Ectodermal cell (in vitro differentiated cells): Measurements from ENCODE around the gene PTGS1.
"Not testable (repeated sequence)": the region's sequence is repeated elsewhere in the genome, so short reads cannot be mapped to it uniquely, and the experiment has no call there.

Experiments
- H3K27ac ChIP-seq: 2 replicates; pipeline ENCODE4 v1.7.0; 2013; ENCODE audit warnings: mild to moderate bottlenecking, low read depth, low read length; ENCODE audit not compliant: insufficient read depth, poor library complexity, severe bottlenecking
- H3K27me3 ChIP-seq: 2 replicates; pipeline ENCODE4 v1.7.0; 2013; ENCODE audit warnings: mild to moderate bottlenecking, low read length; ENCODE audit not compliant: insufficient read depth, control insufficient read depth, poor library complexity, severe bottlenecking
- H3K36me3 ChIP-seq: one replicate; pipeline ENCODE4 v1.7.0; 2013; ENCODE audit warnings: low read length; ENCODE audit not compliant: control insufficient read depth, insufficient read depth
- H3K4me1 ChIP-seq: one replicate; pipeline ENCODE4 v1.7.0; 2013; ENCODE audit warnings: low read length; ENCODE audit not compliant: control insufficient read depth, insufficient read depth
- H3K4me3 ChIP-seq: 2 replicates; pipeline ENCODE4 v1.7.0; 2013; ENCODE audit warnings: low read depth, low read length, control low read depth; ENCODE audit not compliant: insufficient read depth
- H3K9me3 ChIP-seq: 2 replicates; pipeline ENCODE4 v1.7.0; 2013; ENCODE audit warnings: mild to moderate bottlenecking, low read length, moderate library complexity; ENCODE audit not compliant: control insufficient read depth
- WGBS, 2 experiments: methylation state at CpG; one replicate each; pipeline ENCODE4 v1.1.7; 2013; ENCODE audit warnings: missing lambda C conversion rate in 2 of 2; 5-methylcytosine and 5-hydroxymethylcytosine counted together

PTGS1 gene

DNA sequence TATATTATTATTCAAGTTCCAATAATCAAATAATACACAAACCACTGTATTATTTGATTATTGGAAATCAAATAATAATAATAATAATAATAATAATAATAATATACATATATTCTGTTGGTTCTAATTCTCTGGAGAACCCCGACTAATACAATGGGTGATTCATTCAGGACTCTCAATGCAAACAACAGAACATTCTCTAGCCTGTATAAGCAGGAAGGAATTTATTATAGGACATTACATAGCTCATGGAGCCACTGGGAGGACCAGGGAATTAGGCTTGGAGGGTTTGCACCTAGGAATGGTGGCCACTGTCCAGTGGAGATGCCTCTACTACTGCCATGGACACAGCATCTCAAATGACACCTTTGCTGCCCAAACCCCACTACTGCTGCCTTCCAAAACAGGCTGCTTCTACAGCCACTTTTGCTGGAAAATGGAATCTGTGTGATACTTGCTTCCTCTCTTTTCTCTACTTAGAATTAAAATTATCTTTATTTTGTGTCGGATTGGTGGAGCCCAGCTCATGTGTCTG is 25.9 kb downstream of the PTGS1 start:
- Histone ChIP-seq H3K9me3 (no peaks in the 10 kb centered on the region), H3K4me1 (no peaks in the 10 kb centered on the region), H3K27ac (no peak overlapping the region), H3K36me3 (no peaks in the 10 kb centered on the region), H3K4me3 (no peak overlapping the region), H3K27me3 (no peaks in the 10 kb centered on the region)
- 80 to 90% methylated on average over 1 of the region's 2 CpGs for WGBS, 2 experiments

- H3K36me3 ChIP-seq = no peaks in the 10 kb centered on the region
- H3K4me1 ChIP-seq = no peaks in the 10 kb centered on the region
- H3K9me3 ChIP-seq = no peaks in the 10 kb centered on the region
- no peak overlapping the region for H3K4me3 ChIP-seq
- 95 to 98% methylated on average over 2 of the region's 2 CpGs for WGBS, 2 experiments
- no peaks in the 10 kb centered on the region for H3K27me3 ChIP-seq
- no peak overlapping the region for H3K27ac ChIP-seq
Observed at GRCh38 chr9:122397749-122398148, 26.9 kb downstream of the PTGS1 start.

DNA sequence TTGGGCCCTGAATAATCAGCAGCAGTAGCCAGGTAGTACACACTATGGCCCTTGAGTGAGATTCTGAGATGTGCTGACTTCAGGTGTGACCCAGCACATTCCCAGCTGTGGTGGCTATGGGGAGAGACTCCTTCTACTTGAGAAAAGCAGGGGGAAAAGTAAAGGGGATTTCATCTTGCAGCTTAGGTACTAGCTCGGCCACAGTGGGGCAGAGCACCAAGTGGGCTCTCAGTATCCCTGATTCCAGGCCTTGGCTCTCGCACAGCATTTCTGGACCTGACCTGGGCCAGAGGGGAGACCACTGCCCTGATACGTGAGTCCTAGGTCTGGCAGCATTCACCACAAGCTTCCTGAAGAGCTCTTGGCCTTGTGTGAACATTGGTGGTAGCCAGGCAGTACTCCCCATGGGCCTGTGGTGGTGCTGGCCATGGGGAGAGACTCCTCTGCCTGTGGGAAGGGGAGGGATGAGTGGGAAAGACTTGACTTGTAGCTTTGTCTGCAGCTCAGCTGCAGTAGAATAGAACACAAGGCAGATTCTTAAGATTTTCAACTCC is 27.6 kb downstream of the PTGS1 start:
- H3K4me1 ChIP-seq = no peaks in the 10 kb centered on the region
- 88 to 89% methylated on average over 3 of the region's 3 CpGs for WGBS, 2 experiments
- no peaks in the 10 kb centered on the region for H3K9me3 ChIP-seq
- no peaks in the 10 kb centered on the region for H3K27me3 ChIP-seq
- no peaks in the 10 kb centered on the region for H3K36me3 ChIP-seq
- no peak overlapping the region for H3K4me3 ChIP-seq
- no peak overlapping the region for H3K27ac ChIP-seq

DNA sequence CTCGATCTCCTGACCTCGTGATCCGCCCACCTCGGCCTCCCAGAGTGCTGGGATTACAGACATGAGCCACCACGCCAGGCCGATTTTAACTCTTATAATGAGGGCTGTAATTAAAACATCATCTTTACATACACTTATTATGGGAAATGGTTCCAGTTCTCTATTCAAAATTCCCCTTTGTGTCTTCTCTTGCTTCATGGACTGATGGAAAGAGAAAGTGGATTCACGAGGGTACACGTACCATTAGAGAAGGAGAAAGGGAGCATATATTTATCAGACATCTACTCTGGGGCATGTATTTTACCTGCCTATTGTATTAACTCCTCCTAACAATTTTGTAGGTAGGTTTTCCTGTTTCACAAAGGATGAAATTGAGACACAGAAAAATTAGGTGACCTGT is 31.1 kb downstream of the PTGS1 start:
- H3K27me3 ChIP-seq = peaks cover 14% of the 10 kb centered on the region
- 89 to 92% methylated on average over 6 to 8 of the region's 8 CpGs for WGBS, 2 experiments
- H3K36me3 ChIP-seq = no peaks in the 10 kb centered on the region
- H3K4me3 ChIP-seq = no peak overlapping the region
- H3K4me1 ChIP-seq = no peaks in the 10 kb centered on the region
- H3K9me3 ChIP-seq = no peaks in the 10 kb centered on the region
- no peak overlapping the region for H3K27ac ChIP-seq

DNA sequence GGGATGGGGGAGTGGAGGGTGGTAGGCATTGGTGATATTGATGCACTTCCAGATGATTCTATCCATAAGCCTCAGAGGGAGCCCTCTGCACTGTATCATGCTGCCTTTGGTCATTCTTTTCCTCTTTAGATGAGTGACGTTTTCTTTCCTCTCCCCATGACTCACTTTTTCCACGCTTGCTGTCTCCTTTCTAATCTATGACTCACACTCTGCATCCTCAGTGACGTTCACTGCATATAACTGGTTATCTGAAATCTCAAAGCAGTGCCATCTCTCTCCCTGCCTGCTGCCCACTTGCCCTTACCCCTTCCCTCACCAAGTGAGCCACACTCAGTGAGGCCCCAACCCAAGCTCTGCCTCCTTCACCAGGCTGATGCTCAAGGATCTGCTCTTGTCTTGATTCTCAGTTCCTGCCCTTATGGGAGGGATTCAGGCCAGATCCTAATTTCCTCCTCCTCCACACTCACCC is 31.6 kb downstream of the PTGS1 start:
- no peak overlapping the region for H3K4me3 ChIP-seq
- H3K27me3 ChIP-seq = peaks cover 18% of the 10 kb centered on the region
- 55 to 63% methylated on average over 3 of the region's 3 CpGs for WGBS, 2 experiments
- H3K9me3 ChIP-seq = no peaks in the 10 kb centered on the region
- no peak overlapping the region for H3K27ac ChIP-seq
- H3K4me1 ChIP-seq = no peaks in the 10 kb centered on the region
- no peaks in the 10 kb centered on the region for H3K36me3 ChIP-seq

GRCh38 chr9:122402874-122403273 is 32.0 kb downstream of the PTGS1 start:
- 96 to 100% methylated on average over 2 of the region's 3 CpGs for WGBS, 2 experiments
- Histone ChIP-seq H3K27ac (no peak overlapping the region), H3K4me1 (no peaks in the 10 kb centered on the region), H3K27me3 (peaks cover 18% of the 10 kb centered on the region), H3K36me3 (no peaks in the 10 kb centered on the region), H3K9me3 (no peaks in the 10 kb centered on the region), H3K4me3 (no peak overlapping the region)

GRCh38 chr9:122403381-122404000 is 32.7 kb downstream of the PTGS1 start:
- 84% methylated on average over 5 to 6 of the region's 6 CpGs for WGBS, 2 experiments
- no peak overlapping the region for H3K4me3 ChIP-seq
- H3K36me3 ChIP-seq = no peaks in the 10 kb centered on the region
- no peaks in the 10 kb centered on the region for H3K9me3 ChIP-seq
- H3K4me1 ChIP-seq = no peaks in the 10 kb centered on the region
- no peak overlapping the region for H3K27ac ChIP-seq
- peaks cover 18% of the 10 kb centered on the region for H3K27me3 ChIP-seq

GRCh38 chr9:122405304-122406069 is 34.7 kb downstream of the PTGS1 start:
- not testable (repeated sequence) for H3K4me3 ChIP-seq

DNA sequence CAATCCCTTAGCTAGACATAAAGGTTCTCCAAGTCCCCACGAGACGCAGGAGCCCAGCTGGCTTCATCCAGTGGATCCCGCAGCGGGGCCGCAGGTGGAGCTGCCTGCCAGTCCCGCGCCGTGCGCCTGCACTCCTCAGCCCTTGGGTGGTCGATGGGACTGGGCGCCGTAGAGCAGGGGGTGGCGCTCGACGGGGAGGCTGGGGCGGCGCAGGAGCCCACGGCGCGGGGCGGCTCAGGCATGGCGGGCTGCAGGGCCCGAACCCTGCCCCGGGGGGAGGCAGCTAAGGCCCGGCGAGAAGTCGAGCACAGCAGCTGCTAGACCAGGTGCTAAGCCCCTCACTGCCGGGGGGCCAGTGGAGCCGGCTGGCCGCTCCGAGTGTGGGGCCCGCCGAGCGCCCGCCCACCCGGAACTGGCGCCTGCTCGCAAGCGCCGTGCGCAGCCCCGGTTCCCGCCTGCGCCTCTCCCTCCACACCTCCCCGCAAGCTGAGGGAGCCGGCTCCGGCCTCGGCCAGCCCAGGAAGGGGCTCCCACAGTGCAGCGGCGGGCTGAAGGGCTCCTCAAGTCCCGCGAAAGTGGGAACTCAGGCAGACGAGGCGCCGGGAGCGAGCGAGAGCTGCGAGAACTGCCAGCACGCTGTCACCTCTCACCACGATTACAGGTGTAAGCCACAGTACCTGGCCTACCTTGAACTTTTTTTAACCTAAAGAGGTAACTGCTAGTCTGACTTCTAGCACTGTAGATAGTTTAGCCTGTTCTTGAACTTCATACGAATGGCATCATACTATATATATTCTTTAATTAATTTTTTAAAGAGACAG is 35.5 kb downstream of the PTGS1 start:
- Histone ChIP-seq H3K27me3 (peaks cover 18% of the 10 kb centered on the region), H3K4me1 (no peaks in the 10 kb centered on the region), H3K4me3 (no peak overlapping the region), H3K36me3 (no peaks in the 10 kb centered on the region), H3K9me3 (no peaks in the 10 kb centered on the region), H3K27ac (no peak overlapping the region)
- WGBS, 2 experiments = 54 to 60% methylated on average over 60 to 61 of the region's 61 CpGs

More at GRCh38 chr9:122405304-122406069, 34.7 kb downstream of the PTGS1 start:
- 90 to 91% methylated on average over 15 of the region's 15 CpGs for WGBS, 2 experiments
- H3K36me3 ChIP-seq, H3K9me3 ChIP-seq, H3K4me1 ChIP-seq, H3K27ac ChIP-seq: not testable (repeated sequence)
- H3K27me3 ChIP-seq = peaks cover 18% of the 10 kb centered on the region
